ENCODE measurements around the gene CSRP1.
"Not testable (repeated sequence)": the region's sequence is repeated elsewhere in the genome, so short reads cannot be mapped to it uniquely, and the experiment has no call there.

CSRP1 gene

GRCh38 chr1:201537891-201538611 is 31.1 kb upstream of the CSRP1 start:
- DNase-seq (ENCODE audit: low read depth in 2 of 3, low spot score in 2 of 3), result no peak

- no peak for DNase-seq (ENCODE audit: low read depth in 2 of 3, low spot score in 2 of 3)
These were observed 30.5 kb upstream of the CSRP1 start for GRCh38 chr1:201537467-201537866.

- no peak for DNase-seq (ENCODE audit: low read depth in 2 of 3, low spot score in 2 of 3)
These were observed 30.1 kb upstream of the CSRP1 start for GRCh38 chr1:201537028-201537427.

- DNase-seq (ENCODE audit: low read depth in 2 of 3, low spot score in 2 of 3), result no peak
These were observed 29.6 kb upstream of the CSRP1 start for GRCh38 chr1:201536558-201536957.

- no peak for DNase-seq (ENCODE audit: low read depth in 2 of 3, low spot score in 2 of 3)
These were observed 29.0 kb upstream of the CSRP1 start for GRCh38 chr1:201535919-201536245.

- no peak for DNase-seq (ENCODE audit: low read depth in 2 of 3, low spot score in 2 of 3)
These were observed 28.4 kb upstream of the CSRP1 start for GRCh38 chr1:201535046-201535918.

GRCh38 chr1:201533836-201534235 is 26.9 kb upstream of the CSRP1 start:
- no peak for DNase-seq (ENCODE audit: low read depth in 2 of 3, low spot score in 2 of 3)

GRCh38 chr1:201531551-201532425 is 24.9 kb upstream of the CSRP1 start:
- DNase-seq (ENCODE audit: low read depth in 2 of 3, low spot score in 2 of 3), result no peak

- no peak for DNase-seq (ENCODE audit: low read depth in 2 of 3, low spot score in 2 of 3)
These were observed 24.0 kb upstream of the CSRP1 start for GRCh38 chr1:201530741-201531531.

- DNase-seq (ENCODE audit: low read depth in 2 of 3, low spot score in 2 of 3), result no peak
These were observed 21.8 kb upstream of the CSRP1 start for GRCh38 chr1:201528631-201529252.

GRCh38 chr1:201527879-201528278 is 21.0 kb upstream of the CSRP1 start:
- no peak for DNase-seq (ENCODE audit: low read depth in 2 of 3, low spot score in 2 of 3)

- no peak for DNase-seq (ENCODE audit: low read depth in 2 of 3, low spot score in 2 of 3)
These were observed 18.4 kb upstream of the CSRP1 start for GRCh38 chr1:201525193-201525778.

- DNase-seq (ENCODE audit: low read depth in 2 of 3, low spot score in 2 of 3), result not testable (repeated sequence)
These were observed 13.2 kb upstream of the CSRP1 start for GRCh38 chr1:201520046-201520575.

GRCh38 chr1:201518071-201518470 is 11.1 kb upstream of the CSRP1 start:
- no peak for DNase-seq (ENCODE audit: low read depth in 2 of 3, low spot score in 2 of 3)

- DNase-seq (ENCODE audit: low read depth in 2 of 3, low spot score in 2 of 3), result no peak
These were observed 10.7 kb upstream of the CSRP1 start for GRCh38 chr1:201517631-201518030.

- DNase-seq (ENCODE audit: low read depth in 2 of 3, low spot score in 2 of 3), result no peak
These were observed 9.7 kb upstream of the CSRP1 start for GRCh38 chr1:201516511-201517127.

- DNase-seq (ENCODE audit: low read depth in 2 of 3, low spot score in 2 of 3), result no peak
These were observed 9.0 kb upstream of the CSRP1 start for GRCh38 chr1:201515895-201516294.

- DNase-seq (ENCODE audit: low read depth in 2 of 3, low spot score in 2 of 3), result no peak
These were observed 8.3 kb upstream of the CSRP1 start for GRCh38 chr1:201515062-201515750.

- no peak for DNase-seq (ENCODE audit: low read depth in 2 of 3, low spot score in 2 of 3)
These were observed 7.5 kb upstream of the CSRP1 start for GRCh38 chr1:201514466-201514865.

Measured in activated CD8-positive, alpha-beta memory T cell treated with anti-CD3 and anti-CD28 coated beads for 48 hours (primary cell).